HG03025 (cell line): ENCODE data around the gene CCNK.
A peak's percentile ranks its signal among the peaks of the same experiment; 100 is the strongest.

Source experiments
- ATAC-seq: cut with Tn5 transposase; IDR thresholded peaks from one replicate; pipeline ENCODE4 v1.9.1; 2021; ENCODE audit warnings: mild to moderate bottlenecking, moderate library complexity; ENCODE audit not compliant: unreplicated experiment, low FRiP score

CCNK gene

GRCh38 chr14:99480917-99481744 lies at the start of gene CCNK:
CCNK (plus strand) TSS chr14:99481409; CDS start chr14:99492678, 11,269 bp downstream.
- ATAC-seq: peak; percentile 89

- no peak for ATAC-seq
Measured at GRCh38 chr14:99431986-99432385, 49.2 kb upstream of the CCNK start.

- ATAC-seq: no peak
Measured at GRCh38 chr14:99432485-99432884, 48.7 kb upstream of the CCNK start.

- no peak for ATAC-seq
Measured at GRCh38 chr14:99435327-99435726, 45.9 kb upstream of the CCNK start.

- ATAC-seq: no peak
Measured at GRCh38 chr14:99436247-99437180, 44.7 kb upstream of the CCNK start.

GRCh38 chr14:99437706-99438105 lies 43.5 kb upstream of the CCNK start:
- no peak for ATAC-seq

GRCh38 chr14:99440278-99440677 lies 40.9 kb upstream of the CCNK start:
- ATAC-seq: no peak

- ATAC-seq: no peak
Measured at GRCh38 chr14:99441157-99441870, 39.9 kb upstream of the CCNK start.

- no peak for ATAC-seq
Measured at GRCh38 chr14:99441918-99442317, 39.3 kb upstream of the CCNK start.

- no peak for ATAC-seq
Measured at GRCh38 chr14:99445931-99446330, 35.3 kb upstream of the CCNK start.

GRCh38 chr14:99447739-99448138 lies 33.5 kb upstream of the CCNK start:
- no peak for ATAC-seq

- ATAC-seq: no peak
Measured at GRCh38 chr14:99450266-99450665, 30.9 kb upstream of the CCNK start.

- ATAC-seq: no peak
Measured at GRCh38 chr14:99451234-99451633, 30.0 kb upstream of the CCNK start.

- no peak for ATAC-seq
Measured at GRCh38 chr14:99452968-99453367, 28.2 kb upstream of the CCNK start.

GRCh38 chr14:99454246-99454645 lies 27.0 kb upstream of the CCNK start:
- ATAC-seq: no peak

GRCh38 chr14:99459481-99460100 lies 21.6 kb upstream of the CCNK start:
- no peak for ATAC-seq

GRCh38 chr14:99460793-99461192 lies 20.4 kb upstream of the CCNK start:
- no peak for ATAC-seq

GRCh38 chr14:99461411-99462085 lies 19.7 kb upstream of the CCNK start:
- no peak for ATAC-seq

- ATAC-seq: no peak
Measured at GRCh38 chr14:99462210-99462609, 19.0 kb upstream of the CCNK start.

GRCh38 chr14:99463974-99464373 lies 17.2 kb upstream of the CCNK start:
- ATAC-seq: no peak
